A673 (cell line): ENCODE data around the gene BLOC1S3. TPM values are rescaled to one million over a fixed set of nuclear protein-coding genes. Genes with fewer than 3 reads are reported as not detected.

Experiments used
- BruUV-seq: library from RNA; stranded (reverse); fragments of 400-500 nt; replicated peaks from 2 replicates; lab custom pipeline; 2021; lab: Mats Ljungman, UMichigan
- CTCF ChIA-PET: fragments of 300-600 bp; sonication (Branson Sonifier 250); formaldehyde crosslinking; loops from one replicate; lab custom pipeline; 2022; ENCODE audit warnings: antibody characterized with exemption; lab: Charles Lee
- POLR2A ChIA-PET: fragments of 300-600 bp; sonication (Branson Sonifier 250); formaldehyde crosslinking; loops from one replicate; lab custom pipeline; 2022; ENCODE audit warnings: antibody characterized with exemption; ENCODE audit not compliant: low non-redundant PET; lab: Charles Lee
- DNase-seq: peaks from one replicate; pipeline ENCODE4 v3.0.0-alpha.2; 2015; ENCODE audit warnings: low spot score
- H3K27ac ChIP-seq: fragments of 200-600 bp; sonication (generic); 2 replicates; pipeline ENCODE4 v1.5.1; 2016; ENCODE audit warnings: mixed run types, low read depth, mild to moderate bottlenecking, mixed read lengths, antibody characterized with exemption, low read length; ENCODE audit not compliant: poor library complexity, severe bottlenecking
- H3K27me3 ChIP-seq: fragments of 200-600 bp; sonication (generic); replicated peaks from 2 replicates; pipeline ENCODE4 v1.6.1; 2017; ENCODE audit warnings: mixed run types, low read depth, mild to moderate bottlenecking, mixed read lengths, antibody characterized with exemption, low read length; ENCODE audit not compliant: insufficient read depth, poor library complexity
- H3K36me3 ChIP-seq: fragments of 200-600 bp; sonication (generic); 2 replicates; pipeline ENCODE4 v1.6.1; 2016; ENCODE audit warnings: mixed run types, mild to moderate bottlenecking, mixed read lengths, antibody characterized with exemption, low read length; ENCODE audit not compliant: insufficient read depth, poor library complexity, severe bottlenecking
- H3K4me1 ChIP-seq: fragments of 200-600 bp; sonication (generic); 2 replicates; pipeline ENCODE4 v1.6.1; 2017; ENCODE audit warnings: mixed run types, mild to moderate bottlenecking, mixed read lengths, antibody characterized with exemption, low read length; ENCODE audit not compliant: insufficient read depth, poor library complexity, severe bottlenecking
- H3K4me3 ChIP-seq: fragments of 200-600 bp; sonication (generic); 2 replicates; pipeline ENCODE4 v1.5.1; 2016; ENCODE audit warnings: low read depth, mixed run types, mild to moderate bottlenecking, mixed read lengths, low read length; ENCODE audit not compliant: poor library complexity, severe bottlenecking
- H3K9me3 ChIP-seq: fragments of 200-600 bp; sonication (generic); 2 replicates; pipeline ENCODE4 v1.6.1; 2016; ENCODE audit warnings: mixed run types, low read depth, mild to moderate bottlenecking, mixed read lengths, antibody characterized with exemption, low read length; ENCODE audit not compliant: poor library complexity, severe bottlenecking
- CTCF ChIP-seq: fragments of 300-800, 200-600 bp; sonication (generic); conservative IDR thresholded peaks from 2 replicates; pipeline ENCODE4 v1.5.1; 2017; ENCODE audit warnings: low read depth, mild to moderate bottlenecking, antibody characterized with exemption, low read length, moderate library complexity, mixed read lengths
- EZH2 ChIP-seq: fragments of 200-600 bp; sonication (generic); IDR thresholded peaks from 2 replicates; pipeline ENCODE4 v1.6.1; 2017; ENCODE audit warnings: borderline replicate concordance, low read depth, mild to moderate bottlenecking, mixed read lengths, antibody characterized with exemption, low read length; ENCODE audit not compliant: poor library complexity, severe bottlenecking
- intact Hi-C: fragments of 100-400 bp; cut with micrococcal nuclease; formaldehyde crosslinking; loops from one replicate; pipeline ENCODE4 v1.10.0; 2022; ENCODE audit not compliant: unreplicated experiment
- total RNA-seq: library from RNA; stranded (reverse); gene quantifications from 2 replicates; pipeline ENCODE4 v1.2.3, GENCODE V29; 2021

Gene BLOC1S3
- total RNA-seq, 1 experiment from 2014 or later: 8.7 TPM

- TF ChIP-seq EZH2 (no peak), CTCF (no peak)
- no TSS peak for BruUV-seq
- DNase-seq: no peak
- no peaks in the 10 kb centered on the region for H3K4me1 ChIP-seq
- ChIA-PET CTCF (no interaction called here), POLR2A (no interaction called here)
- H3K9me3 ChIP-seq: no peaks in the 10 kb centered on the region
- no peak overlapping the region for H3K27ac ChIP-seq
- H3K36me3 ChIP-seq: no peaks in the 10 kb centered on the region
- no peaks in the 10 kb centered on the region for H3K27me3 ChIP-seq
- intact Hi-C loops: no loop called here
- no peak overlapping the region for H3K4me3 ChIP-seq
Observed at GRCh38 chr19:45191375-45191774, 12.8 kb downstream of the BLOC1S3 start.

GRCh38 chr19:45195764-45196163, 17.2 kb downstream of the BLOC1S3 start:
- DNase-seq: no peak
- Histone ChIP-seq H3K4me3 (no peak overlapping the region), H3K36me3 (no peaks in the 10 kb centered on the region), H3K27ac (no peak overlapping the region), H3K9me3 (no peaks in the 10 kb centered on the region), H3K27me3 (no peaks in the 10 kb centered on the region), H3K4me1 (no peaks in the 10 kb centered on the region)
- intact Hi-C loops: no loop called here
- CTCF ChIA-PET: no interaction called here
- no peak for TF ChIP-seq CTCF
- POLR2A ChIA-PET: no interaction called here
- no TSS peak for BruUV-seq

GRCh38 chr19:45200568-45200967, 22.0 kb downstream of the BLOC1S3 start:
- H3K27ac ChIP-seq: no peak overlapping the region
- POLR2A ChIA-PET: no interaction called here
- CTCF ChIA-PET: no interaction called here
- TF ChIP-seq CTCF (no peak), EZH2 (no peak)
- H3K9me3 ChIP-seq: no peaks in the 10 kb centered on the region
- no peak overlapping the region for H3K4me3 ChIP-seq
- no peak for DNase-seq
- no peaks in the 10 kb centered on the region for H3K36me3 ChIP-seq
- no TSS peak for BruUV-seq
- no peaks in the 10 kb centered on the region for H3K4me1 ChIP-seq
- no peaks in the 10 kb centered on the region for H3K27me3 ChIP-seq
- intact Hi-C loops: no loop called here
